ENCODE measurements around the gene GPR52.

DNA sequence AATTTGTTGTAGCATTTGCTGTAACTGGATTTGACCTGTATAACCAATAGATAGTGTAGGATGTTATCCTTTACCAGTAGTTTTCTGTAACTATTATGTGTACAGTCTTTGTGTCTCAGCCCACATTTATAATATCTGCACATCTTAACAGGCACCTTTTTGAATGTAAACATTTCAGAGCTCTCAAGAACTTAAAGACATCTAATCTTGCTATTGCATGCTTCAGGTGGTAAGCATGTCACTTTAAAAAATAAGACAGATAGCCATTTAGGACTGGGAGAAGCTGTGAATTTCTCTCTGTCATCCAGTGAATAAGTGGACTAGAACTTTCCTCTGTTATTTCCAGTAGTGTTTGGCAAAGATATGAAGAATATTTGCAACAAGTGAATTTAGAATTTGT, 22.6 kb upstream of the GPR52 start:
- TF ChIP-seq, protein P1, sequence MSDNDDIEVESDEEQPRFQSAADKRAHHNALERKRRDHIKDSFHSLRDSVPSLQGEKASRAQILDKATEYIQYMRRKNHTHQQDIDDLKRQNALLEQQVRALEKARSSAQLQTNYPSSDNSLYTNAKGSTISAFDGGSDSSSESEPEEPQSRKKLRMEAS (CRISPR knock-in tag; IDR thresholded peaks at IDR 0.05): no peak
- TF ChIP-seq SOX15 (CRISPR knock-in tag; IDR thresholded peaks at IDR 0.05) (no peak), ZNF263 (CRISPR knock-in tag; IDR thresholded peaks at IDR 0.05; ENCODE audit: low read depth) (no peak), NFATC4 (CRISPR knock-in tag; IDR thresholded peaks at IDR 0.05) (no peak), CBFB (CRISPR knock-in tag; IDR thresholded peaks at IDR 0.05; ENCODE audit: low read depth) (no peak), MYBL2 (CRISPR knock-in tag; IDR thresholded peaks at IDR 0.05) (no peak), TEAD4 (CRISPR knock-in tag; IDR thresholded peaks at IDR 0.05) (no peak), FOXP1 (CRISPR knock-in tag; IDR thresholded peaks at IDR 0.05; ENCODE audit: borderline replicate concordance) (no peak), ESRRA (CRISPR knock-in tag; IDR thresholded peaks at IDR 0.05; ENCODE audit: borderline replicate concordance) (no peak)
- TF ChIP-seq, protein P2, sequence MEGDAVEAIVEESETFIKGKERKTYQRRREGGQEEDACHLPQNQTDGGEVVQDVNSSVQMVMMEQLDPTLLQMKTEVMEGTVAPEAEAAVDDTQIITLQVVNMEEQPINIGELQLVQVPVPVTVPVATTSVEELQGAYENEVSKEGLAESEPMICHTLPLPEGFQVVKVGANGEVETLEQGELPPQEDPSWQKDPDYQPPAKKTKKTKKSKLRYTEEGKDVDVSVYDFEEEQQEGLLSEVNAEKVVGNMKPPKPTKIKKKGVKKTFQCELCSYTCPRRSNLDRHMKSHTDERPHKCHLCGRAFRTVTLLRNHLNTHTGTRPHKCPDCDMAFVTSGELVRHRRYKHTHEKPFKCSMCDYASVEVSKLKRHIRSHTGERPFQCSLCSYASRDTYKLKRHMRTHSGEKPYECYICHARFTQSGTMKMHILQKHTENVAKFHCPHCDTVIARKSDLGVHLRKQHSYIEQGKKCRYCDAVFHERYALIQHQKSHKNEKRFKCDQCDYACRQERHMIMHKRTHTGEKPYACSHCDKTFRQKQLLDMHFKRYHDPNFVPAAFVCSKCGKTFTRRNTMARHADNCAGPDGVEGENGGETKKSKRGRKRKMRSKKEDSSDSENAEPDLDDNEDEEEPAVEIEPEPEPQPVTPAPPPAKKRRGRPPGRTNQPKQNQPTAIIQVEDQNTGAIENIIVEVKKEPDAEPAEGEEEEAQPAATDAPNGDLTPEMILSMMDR (IDR thresholded peaks at IDR 0.05): no peak
- TF ChIP-seq, protein P3, sequence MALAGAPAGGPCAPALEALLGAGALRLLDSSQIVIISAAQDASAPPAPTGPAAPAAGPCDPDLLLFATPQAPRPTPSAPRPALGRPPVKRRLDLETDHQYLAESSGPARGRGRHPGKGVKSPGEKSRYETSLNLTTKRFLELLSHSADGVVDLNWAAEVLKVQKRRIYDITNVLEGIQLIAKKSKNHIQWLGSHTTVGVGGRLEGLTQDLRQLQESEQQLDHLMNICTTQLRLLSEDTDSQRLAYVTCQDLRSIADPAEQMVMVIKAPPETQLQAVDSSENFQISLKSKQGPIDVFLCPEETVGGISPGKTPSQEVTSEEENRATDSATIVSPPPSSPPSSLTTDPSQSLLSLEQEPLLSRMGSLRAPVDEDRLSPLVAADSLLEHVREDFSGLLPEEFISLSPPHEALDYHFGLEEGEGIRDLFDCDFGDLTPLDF (CRISPR knock-in tag; IDR thresholded peaks at IDR 0.05): no peak
- TF ChIP-seq, protein P4, sequence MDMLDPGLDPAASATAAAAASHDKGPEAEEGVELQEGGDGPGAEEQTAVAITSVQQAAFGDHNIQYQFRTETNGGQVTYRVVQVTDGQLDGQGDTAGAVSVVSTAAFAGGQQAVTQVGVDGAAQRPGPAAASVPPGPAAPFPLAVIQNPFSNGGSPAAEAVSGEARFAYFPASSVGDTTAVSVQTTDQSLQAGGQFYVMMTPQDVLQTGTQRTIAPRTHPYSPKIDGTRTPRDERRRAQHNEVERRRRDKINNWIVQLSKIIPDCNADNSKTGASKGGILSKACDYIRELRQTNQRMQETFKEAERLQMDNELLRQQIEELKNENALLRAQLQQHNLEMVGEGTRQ (CRISPR knock-in tag; IDR thresholded peaks at IDR 0.05): no peak
- TF ChIP-seq, protein P5, sequence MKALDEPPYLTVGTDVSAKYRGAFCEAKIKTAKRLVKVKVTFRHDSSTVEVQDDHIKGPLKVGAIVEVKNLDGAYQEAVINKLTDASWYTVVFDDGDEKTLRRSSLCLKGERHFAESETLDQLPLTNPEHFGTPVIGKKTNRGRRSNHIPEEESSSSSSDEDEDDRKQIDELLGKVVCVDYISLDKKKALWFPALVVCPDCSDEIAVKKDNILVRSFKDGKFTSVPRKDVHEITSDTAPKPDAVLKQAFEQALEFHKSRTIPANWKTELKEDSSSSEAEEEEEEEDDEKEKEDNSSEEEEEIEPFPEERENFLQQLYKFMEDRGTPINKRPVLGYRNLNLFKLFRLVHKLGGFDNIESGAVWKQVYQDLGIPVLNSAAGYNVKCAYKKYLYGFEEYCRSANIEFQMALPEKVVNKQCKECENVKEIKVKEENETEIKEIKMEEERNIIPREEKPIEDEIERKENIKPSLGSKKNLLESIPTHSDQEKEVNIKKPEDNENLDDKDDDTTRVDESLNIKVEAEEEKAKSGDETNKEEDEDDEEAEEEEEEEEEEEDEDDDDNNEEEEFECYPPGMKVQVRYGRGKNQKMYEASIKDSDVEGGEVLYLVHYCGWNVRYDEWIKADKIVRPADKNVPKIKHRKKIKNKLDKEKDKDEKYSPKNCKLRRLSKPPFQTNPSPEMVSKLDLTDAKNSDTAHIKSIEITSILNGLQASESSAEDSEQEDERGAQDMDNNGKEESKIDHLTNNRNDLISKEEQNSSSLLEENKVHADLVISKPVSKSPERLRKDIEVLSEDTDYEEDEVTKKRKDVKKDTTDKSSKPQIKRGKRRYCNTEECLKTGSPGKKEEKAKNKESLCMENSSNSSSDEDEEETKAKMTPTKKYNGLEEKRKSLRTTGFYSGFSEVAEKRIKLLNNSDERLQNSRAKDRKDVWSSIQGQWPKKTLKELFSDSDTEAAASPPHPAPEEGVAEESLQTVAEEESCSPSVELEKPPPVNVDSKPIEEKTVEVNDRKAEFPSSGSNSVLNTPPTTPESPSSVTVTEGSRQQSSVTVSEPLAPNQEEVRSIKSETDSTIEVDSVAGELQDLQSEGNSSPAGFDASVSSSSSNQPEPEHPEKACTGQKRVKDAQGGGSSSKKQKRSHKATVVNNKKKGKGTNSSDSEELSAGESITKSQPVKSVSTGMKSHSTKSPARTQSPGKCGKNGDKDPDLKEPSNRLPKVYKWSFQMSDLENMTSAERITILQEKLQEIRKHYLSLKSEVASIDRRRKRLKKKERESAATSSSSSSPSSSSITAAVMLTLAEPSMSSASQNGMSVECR (CRISPR knock-in tag; IDR thresholded peaks at IDR 0.05; ENCODE audit: borderline replicate concordance): no peak
- TF ChIP-seq, protein P6, sequence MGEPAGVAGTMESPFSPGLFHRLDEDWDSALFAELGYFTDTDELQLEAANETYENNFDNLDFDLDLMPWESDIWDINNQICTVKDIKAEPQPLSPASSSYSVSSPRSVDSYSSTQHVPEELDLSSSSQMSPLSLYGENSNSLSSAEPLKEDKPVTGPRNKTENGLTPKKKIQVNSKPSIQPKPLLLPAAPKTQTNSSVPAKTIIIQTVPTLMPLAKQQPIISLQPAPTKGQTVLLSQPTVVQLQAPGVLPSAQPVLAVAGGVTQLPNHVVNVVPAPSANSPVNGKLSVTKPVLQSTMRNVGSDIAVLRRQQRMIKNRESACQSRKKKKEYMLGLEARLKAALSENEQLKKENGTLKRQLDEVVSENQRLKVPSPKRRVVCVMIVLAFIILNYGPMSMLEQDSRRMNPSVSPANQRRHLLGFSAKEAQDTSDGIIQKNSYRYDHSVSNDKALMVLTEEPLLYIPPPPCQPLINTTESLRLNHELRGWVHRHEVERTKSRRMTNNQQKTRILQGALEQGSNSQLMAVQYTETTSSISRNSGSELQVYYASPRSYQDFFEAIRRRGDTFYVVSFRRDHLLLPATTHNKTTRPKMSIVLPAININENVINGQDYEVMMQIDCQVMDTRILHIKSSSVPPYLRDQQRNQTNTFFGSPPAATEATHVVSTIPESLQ (CRISPR knock-in tag; IDR thresholded peaks at IDR 0.05): no peak
